ENCODE data around the gene ZMAT5. TPM values are rescaled to one million over a fixed set of nuclear protein-coding genes. Genes with fewer than 3 reads are reported as not detected.

ZMAT5 gene
- total RNA-seq, 1 experiment from 2014 or later, result 13.4 TPM

DNA sequence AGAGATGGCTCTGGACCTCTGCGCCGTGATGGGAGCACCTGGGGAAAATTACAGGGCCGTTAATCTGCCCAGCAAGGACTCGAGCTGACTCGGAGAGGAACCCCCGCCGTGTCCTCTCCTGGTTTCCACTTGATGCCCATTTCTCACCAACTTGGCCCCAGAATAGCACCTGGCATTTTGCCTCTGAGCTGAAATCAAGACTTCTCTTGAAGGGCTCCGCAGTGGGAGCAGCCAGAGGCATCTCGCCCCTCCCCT, 66.0 kb downstream of the ZMAT5 start (continued):
- TF ChIP-seq, protein P1, sequence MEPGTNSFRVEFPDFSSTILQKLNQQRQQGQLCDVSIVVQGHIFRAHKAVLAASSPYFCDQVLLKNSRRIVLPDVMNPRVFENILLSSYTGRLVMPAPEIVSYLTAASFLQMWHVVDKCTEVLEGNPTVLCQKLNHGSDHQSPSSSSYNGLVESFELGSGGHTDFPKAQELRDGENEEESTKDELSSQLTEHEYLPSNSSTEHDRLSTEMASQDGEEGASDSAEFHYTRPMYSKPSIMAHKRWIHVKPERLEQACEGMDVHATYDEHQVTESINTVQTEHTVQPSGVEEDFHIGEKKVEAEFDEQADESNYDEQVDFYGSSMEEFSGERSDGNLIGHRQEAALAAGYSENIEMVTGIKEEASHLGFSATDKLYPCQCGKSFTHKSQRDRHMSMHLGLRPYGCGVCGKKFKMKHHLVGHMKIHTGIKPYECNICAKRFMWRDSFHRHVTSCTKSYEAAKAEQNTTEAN (CRISPR knock-in tag; IDR thresholded peaks at IDR 0.05), result no peak
- TF ChIP-seq ZNF263 (CRISPR knock-in tag; IDR thresholded peaks at IDR 0.05; ENCODE audit: low read depth) (no peak), CREB1 (CRISPR knock-in tag; IDR thresholded peaks at IDR 0.05) (no peak), TCF7 (CRISPR knock-in tag; IDR thresholded peaks at IDR 0.05; ENCODE audit: low read depth) (no peak)
- TF ChIP-seq, protein P2, sequence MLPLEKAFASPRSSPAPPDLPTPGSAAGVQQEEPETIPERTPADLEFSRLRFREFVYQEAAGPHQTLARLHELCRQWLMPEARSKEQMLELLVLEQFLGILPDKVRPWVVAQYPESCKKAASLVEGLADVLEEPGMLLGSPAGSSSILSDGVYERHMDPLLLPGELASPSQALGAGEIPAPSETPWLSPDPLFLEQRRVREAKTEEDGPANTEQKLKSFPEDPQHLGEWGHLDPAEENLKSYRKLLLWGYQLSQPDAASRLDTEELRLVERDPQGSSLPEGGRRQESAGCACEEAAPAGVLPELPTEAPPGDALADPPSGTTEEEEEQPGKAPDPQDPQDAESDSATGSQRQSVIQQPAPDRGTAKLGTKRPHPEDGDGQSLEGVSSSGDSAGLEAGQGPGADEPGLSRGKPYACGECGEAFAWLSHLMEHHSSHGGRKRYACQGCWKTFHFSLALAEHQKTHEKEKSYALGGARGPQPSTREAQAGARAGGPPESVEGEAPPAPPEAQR (CRISPR knock-in tag; IDR thresholded peaks at IDR 0.05), result no peak
- TF ChIP-seq, protein P3, sequence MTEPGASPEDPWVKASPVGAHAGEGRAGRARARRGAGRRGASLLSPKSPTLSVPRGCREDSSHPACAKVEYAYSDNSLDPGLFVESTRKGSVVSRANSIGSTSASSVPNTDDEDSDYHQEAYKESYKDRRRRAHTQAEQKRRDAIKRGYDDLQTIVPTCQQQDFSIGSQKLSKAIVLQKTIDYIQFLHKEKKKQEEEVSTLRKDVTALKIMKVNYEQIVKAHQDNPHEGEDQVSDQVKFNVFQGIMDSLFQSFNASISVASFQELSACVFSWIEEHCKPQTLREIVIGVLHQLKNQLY (CRISPR knock-in tag; IDR thresholded peaks at IDR 0.05), result no peak
- TF ChIP-seq, protein P4, sequence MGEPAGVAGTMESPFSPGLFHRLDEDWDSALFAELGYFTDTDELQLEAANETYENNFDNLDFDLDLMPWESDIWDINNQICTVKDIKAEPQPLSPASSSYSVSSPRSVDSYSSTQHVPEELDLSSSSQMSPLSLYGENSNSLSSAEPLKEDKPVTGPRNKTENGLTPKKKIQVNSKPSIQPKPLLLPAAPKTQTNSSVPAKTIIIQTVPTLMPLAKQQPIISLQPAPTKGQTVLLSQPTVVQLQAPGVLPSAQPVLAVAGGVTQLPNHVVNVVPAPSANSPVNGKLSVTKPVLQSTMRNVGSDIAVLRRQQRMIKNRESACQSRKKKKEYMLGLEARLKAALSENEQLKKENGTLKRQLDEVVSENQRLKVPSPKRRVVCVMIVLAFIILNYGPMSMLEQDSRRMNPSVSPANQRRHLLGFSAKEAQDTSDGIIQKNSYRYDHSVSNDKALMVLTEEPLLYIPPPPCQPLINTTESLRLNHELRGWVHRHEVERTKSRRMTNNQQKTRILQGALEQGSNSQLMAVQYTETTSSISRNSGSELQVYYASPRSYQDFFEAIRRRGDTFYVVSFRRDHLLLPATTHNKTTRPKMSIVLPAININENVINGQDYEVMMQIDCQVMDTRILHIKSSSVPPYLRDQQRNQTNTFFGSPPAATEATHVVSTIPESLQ (CRISPR knock-in tag; IDR thresholded peaks at IDR 0.05), result no peak

DNA sequence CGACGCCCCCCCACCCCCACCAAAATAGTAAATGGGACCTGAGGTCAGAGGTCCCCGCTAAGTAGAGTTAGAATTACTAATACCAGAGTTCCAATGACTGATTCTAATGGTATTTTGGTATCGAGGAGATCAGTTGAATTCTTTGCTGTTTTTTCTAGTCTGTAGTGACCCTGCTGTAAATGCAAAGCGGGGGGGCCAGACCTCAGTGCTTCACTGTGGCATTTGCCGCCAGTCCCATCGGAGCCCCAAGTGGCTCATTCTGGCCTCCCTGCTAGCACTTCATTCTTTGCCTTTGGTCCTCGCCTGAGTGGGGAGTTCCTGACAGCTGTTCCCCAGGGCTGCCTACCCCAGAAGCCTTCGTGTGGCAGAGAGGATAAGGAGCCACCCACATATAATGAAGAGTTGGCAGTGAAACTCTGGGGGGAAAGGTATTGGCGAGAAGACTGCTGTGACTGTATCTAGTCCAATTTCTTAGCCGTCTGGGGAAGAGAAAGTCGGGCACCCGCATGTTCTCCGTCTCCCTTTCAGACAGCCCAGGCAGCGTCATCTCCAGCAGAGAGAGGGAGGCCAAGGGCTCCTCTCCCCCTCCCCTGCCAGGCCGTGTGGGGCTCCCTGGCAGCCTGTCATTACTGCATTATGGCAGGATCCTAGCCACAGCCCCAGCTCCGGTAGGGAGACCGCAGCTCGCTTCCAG, 66.5 kb downstream of the ZMAT5 start:
- POLR2A ChIA-PET, result no interaction called here
- H3K27ac Mint-ChIP-seq, result no peak overlapping the region
- H3K27me3 Mint-ChIP-seq (ENCODE audit: low read depth), result peaks cover 37% of the 10 kb centered on the region
- no peak for DNase-seq (ENCODE audit: low spot score)
- H3K4me3 Mint-ChIP-seq, result no peak overlapping the region
- H3K36me3 Mint-ChIP-seq, result no peaks in the 10 kb centered on the region
- H3K4me1 Mint-ChIP-seq, result peaks cover 38% of the 10 kb centered on the region
- H3K9me3 Mint-ChIP-seq, result no peaks in the 10 kb centered on the region
- CTCF ChIA-PET, result interaction anchor here (0.8 to 7.1 kb wide), 6 partner anchors 10 to 73 kb away, joined by 3 to 105 read pairs (median 8); no protein-coding TSS in a partner anchor
- ATAC-seq, result no peak
- TF ChIP-seq, protein P5, sequence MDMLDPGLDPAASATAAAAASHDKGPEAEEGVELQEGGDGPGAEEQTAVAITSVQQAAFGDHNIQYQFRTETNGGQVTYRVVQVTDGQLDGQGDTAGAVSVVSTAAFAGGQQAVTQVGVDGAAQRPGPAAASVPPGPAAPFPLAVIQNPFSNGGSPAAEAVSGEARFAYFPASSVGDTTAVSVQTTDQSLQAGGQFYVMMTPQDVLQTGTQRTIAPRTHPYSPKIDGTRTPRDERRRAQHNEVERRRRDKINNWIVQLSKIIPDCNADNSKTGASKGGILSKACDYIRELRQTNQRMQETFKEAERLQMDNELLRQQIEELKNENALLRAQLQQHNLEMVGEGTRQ (CRISPR knock-in tag; IDR thresholded peaks at IDR 0.05), result no peak
- TF ChIP-seq ZNF121 (CRISPR knock-in tag; IDR thresholded peaks at IDR 0.05) (no peak), RELA (CRISPR knock-in tag; IDR thresholded peaks at IDR 0.05; ENCODE audit: borderline replicate concordance) (no peak), ZNF317 (CRISPR knock-in tag; IDR thresholded peaks at IDR 0.05; ENCODE audit: borderline replicate concordance, low read depth) (no peak), GRHL2 (CRISPR knock-in tag; IDR thresholded peaks at IDR 0.05; ENCODE audit: insufficient replicate concordance, severe bottlenecking) (no peak), EMX1 (CRISPR knock-in tag; IDR thresholded peaks at IDR 0.05) (no peak), ZNF423 (CRISPR knock-in tag; IDR thresholded peaks at IDR 0.05) (no peak), FOXK1 (CRISPR knock-in tag; IDR thresholded peaks at IDR 0.05) (no peak), MYBL2 (CRISPR knock-in tag; IDR thresholded peaks at IDR 0.05) (no peak)
- TF ChIP-seq, protein P6, sequence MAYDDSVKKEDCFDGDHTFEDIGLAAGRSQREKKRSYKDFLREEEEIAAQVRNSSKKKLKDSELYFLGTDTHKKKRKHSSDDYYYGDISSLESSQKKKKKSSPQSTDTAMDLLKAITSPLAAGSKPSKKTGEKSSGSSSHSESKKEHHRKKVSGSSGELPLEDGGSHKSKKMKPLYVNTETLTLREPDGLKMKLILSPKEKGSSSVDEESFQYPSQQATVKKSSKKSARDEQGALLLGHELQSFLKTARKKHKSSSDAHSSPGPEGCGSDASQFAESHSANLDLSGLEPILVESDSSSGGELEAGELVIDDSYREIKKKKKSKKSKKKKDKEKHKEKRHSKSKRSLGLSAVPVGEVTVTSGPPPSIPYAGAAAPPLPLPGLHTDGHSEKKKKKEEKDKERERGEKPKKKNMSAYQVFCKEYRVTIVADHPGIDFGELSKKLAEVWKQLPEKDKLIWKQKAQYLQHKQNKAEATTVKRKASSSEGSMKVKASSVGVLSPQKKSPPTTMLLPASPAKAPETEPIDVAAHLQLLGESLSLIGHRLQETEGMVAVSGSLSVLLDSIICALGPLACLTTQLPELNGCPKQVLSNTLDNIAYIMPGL (CRISPR knock-in tag; IDR thresholded peaks at IDR 0.05), result no peak
- TF ChIP-seq, protein P7, sequence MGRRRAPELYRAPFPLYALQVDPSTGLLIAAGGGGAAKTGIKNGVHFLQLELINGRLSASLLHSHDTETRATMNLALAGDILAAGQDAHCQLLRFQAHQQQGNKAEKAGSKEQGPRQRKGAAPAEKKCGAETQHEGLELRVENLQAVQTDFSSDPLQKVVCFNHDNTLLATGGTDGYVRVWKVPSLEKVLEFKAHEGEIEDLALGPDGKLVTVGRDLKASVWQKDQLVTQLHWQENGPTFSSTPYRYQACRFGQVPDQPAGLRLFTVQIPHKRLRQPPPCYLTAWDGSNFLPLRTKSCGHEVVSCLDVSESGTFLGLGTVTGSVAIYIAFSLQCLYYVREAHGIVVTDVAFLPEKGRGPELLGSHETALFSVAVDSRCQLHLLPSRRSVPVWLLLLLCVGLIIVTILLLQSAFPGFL (CRISPR knock-in tag; IDR thresholded peaks at IDR 0.05; ENCODE audit: borderline replicate concordance), result no peak
- TF ChIP-seq, protein P8, sequence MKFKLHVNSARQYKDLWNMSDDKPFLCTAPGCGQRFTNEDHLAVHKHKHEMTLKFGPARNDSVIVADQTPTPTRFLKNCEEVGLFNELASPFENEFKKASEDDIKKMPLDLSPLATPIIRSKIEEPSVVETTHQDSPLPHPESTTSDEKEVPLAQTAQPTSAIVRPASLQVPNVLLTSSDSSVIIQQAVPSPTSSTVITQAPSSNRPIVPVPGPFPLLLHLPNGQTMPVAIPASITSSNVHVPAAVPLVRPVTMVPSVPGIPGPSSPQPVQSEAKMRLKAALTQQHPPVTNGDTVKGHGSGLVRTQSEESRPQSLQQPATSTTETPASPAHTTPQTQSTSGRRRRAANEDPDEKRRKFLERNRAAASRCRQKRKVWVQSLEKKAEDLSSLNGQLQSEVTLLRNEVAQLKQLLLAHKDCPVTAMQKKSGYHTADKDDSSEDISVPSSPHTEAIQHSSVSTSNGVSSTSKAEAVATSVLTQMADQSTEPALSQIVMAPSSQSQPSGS (CRISPR knock-in tag; IDR thresholded peaks at IDR 0.05; ENCODE audit: borderline replicate concordance, low read depth), result no peak
- TF ChIP-seq, protein P9, sequence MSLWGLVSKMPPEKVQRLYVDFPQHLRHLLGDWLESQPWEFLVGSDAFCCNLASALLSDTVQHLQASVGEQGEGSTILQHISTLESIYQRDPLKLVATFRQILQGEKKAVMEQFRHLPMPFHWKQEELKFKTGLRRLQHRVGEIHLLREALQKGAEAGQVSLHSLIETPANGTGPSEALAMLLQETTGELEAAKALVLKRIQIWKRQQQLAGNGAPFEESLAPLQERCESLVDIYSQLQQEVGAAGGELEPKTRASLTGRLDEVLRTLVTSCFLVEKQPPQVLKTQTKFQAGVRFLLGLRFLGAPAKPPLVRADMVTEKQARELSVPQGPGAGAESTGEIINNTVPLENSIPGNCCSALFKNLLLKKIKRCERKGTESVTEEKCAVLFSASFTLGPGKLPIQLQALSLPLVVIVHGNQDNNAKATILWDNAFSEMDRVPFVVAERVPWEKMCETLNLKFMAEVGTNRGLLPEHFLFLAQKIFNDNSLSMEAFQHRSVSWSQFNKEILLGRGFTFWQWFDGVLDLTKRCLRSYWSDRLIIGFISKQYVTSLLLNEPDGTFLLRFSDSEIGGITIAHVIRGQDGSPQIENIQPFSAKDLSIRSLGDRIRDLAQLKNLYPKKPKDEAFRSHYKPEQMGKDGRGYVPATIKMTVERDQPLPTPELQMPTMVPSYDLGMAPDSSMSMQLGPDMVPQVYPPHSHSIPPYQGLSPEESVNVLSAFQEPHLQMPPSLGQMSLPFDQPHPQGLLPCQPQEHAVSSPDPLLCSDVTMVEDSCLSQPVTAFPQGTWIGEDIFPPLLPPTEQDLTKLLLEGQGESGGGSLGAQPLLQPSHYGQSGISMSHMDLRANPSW (CRISPR knock-in tag; conservative IDR thresholded peaks at IDR 0.05; ENCODE audit: low read depth), result no peak
- TF ChIP-seq, protein P1 (CRISPR knock-in tag; IDR thresholded peaks at IDR 0.05), result no peak

Measured in WTC11 (cell line).